UCSD-AML1 (cell line): ENCODE data around the gene LIMD2.
A peak's percentile ranks its signal among the peaks of the same experiment; 100 is the strongest.

Source experiments
- DNase-seq: peaks from one replicate; lab custom pipeline; 2025; ENCODE audit not compliant: unreplicated experiment; lab: John Stamatoyannopoulos, UW

The LIMD2 gene

DNA sequence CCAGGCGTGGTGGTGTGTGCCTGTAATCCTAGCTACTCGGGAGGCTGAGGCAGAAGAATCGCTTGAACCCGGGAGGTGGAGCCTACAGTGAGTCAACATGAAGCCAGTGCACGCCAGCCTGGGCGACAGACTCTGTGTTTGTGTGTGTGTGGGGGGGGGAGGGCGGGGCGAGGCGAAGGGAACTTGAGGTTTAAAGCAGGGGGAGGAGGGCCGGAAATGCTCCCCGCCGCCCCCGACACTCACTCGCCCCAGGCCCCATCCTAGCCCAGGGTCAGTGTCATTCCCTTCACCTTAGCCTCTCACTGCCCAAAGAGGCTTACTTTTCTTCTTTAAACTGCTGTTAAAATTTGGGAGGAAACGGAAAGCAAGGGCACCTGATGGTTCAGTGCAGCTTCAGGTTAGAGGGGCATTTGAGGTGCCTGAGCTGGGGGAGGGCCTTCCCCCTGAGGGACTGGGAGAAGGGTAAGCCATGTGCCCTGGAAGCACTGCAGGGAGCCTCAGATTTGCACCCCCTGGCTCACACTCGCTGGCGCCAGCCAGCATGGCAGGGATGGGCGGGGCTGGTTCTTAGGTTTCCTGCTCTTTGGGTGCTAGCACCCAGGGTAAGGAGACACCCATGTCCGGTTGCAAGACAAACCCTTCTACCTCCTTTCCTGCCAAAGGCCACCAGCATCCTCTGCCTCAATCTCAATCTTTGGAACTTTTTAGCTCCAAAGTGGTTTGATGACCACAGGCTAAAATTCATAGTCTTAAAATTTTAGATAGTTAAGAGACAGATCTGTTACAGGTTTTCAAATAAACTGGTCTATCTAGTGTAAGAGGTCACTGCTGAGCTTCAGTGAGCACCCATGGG, 2.2 kb upstream of the LIMD2 start:
- peak; percentile 78 for DNase-seq

DNA sequence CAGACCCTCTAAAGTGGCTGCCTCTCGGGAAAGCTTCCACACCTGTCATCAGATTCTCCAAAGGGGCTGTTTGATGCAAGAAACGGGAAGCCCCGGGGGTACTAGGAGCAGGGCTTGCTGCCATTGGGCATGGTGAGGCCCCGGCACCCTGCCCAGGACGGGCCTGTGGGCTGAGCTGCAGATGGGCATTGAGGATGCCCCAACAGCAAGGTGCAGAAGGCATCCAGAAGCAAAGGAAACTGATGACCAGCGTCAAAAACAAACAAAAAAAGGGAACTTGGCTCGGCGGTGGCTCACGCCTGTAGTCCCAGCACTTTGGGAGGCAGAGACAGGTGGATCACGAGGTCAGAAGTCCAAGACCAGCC, 1.5 kb upstream of the LIMD2 start:
- no peak for DNase-seq

DNA sequence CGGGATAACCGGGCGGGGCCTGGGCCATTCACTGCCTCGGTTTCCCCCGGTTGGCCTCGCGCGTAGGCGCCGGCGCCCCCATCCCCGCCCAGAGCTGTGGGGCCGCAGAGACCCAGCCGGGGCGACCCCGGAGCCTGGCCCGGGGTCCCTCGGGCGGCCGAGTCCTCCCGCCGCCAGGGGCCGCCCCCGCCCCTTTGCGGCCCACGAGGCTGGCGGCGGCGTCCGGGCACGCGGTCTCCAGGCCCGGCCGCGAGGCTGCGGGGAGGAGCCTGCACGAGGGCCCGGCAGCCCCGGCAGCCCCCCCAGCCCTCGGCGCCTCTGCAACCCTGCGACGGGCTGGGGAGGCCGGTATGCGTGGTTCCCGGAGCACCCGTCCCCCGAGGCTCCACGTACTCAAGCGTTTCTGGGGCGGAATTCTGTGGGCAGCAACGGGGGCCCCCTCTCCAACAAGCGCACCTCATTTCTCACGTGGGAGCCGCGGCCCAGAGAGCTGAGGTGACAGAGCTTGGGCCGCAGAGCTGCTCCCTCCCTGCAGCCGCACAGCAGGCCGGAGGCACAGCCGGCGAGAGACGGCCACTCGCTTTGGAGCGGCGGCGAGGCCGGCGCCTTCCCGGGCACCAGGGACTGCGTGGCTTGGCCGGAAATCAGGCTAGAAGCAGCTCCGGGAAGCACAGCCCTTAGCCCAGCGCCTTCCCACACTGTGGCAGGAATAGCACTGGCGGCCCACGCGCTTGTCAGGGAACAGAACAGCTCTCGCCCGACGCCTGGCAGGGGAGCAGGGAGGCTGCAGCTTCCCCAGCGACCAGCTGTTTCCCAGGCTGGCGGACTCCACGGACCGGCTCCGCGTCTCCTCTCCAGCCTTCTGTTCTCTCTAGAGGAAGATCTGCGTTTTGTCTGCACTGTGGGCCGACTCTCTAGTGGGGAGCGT, 867 bp upstream of the LIMD2 start:
- DNase-seq: peak; percentile 80

DNA sequence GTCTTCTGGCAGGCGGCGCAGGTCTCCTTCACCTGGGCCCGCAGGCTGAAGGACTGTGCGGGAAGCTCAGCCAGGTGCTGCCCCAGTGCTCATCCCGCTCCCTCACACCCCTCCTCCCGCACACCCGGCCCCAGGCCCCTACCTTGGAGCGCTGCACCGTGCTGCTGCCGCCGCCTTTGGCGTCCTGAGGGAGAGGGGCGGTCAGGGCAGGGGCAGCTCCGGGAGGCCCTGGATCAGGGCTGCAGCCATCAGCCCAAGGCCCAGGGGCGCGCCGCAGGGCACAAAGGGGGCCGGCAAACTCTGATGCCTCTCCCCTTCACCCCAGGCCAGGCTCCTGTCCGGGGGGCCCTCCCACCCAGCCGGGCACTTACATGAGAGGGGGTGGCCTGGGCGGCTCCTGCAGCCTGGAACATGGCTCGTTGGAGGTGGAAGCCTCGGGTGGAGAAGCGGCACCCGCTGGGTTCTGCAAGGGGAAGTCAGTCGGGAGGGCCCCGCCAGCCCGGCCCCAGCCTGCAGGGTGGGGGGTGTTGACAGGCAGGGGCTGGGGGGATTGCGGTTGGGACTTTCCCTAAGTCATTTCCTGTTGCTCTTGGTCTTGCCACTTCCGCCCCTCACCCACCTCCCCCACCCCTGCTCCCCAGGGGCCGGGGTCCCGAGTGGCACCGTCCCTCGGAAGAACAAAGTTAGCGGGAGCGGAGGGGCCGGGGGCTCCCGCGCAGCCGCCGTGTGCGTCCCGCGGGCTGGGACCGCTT, 863 bp downstream of the LIMD2 start:
- DNase-seq: peak; percentile 93

DNA sequence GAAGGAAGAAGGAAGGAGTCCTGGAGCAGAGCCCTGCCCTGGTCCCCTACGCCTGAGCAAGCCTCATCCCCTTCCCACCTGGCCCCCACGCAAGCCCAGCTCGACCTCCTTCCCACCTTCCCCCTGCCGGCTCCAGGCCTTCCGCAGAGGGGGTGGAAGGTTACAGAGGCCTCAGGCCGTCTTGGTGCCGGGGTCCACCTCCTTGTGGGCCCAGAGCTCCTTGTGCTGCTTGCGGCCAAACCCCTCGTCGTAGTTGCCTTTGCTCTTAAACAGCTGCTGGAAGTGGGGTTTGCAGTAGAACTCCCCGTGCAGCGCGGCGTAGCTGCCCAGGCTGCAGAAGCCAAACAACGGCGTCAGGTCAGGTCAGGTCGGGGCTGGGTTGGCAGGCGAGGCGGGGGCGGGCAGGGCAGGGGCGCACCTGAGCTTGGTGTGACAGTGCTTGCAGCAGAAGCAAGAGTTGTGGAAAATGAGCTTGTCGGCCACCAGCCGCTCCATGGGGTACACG, 1.5 kb downstream of the LIMD2 start:
- DNase-seq: no peak

DNA sequence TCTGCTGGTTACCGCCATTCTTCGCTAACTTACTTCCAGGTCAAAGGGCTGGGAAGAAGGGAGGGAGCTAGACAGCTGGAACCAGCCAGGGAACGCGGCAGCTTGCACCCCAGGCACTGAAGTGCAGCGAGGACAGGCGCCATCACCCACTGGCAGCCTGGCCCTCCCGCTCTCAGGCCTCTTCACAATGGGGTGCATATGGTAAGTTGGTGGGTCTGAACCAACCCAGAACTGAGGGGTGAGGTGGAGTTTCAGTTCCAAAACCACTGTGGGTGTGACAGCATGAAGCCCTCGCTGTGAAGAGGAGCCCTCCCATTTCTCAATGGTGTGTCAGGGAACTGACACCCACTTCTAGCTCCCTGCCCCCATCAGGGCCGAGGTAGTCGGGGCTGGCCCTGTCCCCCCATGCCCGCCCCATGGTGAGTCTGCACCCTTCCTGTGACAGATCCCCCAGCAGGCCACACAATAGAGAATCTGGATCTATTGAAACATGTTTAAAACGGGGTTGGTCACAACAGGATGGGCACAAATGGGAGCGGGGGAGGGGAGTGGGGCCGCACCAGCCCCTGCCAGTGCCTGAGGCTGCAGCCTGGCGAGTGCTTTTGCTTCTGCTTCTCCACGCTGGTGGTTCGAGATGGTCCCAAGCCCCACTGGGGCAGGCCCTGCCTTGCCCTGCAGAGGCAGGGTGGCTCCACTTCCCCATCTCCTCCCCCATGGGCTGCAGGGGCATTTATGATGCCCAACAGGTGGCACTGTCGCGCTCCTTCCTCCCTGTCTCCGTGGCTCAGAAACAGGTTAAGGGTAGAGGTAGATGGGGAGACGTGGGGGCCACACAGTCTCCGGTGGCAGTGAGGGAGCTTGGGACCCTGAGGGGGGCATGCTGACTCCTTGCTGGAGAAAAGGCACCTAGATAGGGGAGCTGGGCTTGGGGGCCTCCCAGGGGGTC, 2.3 kb downstream of the LIMD2 start:
- peak; percentile 86 for DNase-seq

DNA sequence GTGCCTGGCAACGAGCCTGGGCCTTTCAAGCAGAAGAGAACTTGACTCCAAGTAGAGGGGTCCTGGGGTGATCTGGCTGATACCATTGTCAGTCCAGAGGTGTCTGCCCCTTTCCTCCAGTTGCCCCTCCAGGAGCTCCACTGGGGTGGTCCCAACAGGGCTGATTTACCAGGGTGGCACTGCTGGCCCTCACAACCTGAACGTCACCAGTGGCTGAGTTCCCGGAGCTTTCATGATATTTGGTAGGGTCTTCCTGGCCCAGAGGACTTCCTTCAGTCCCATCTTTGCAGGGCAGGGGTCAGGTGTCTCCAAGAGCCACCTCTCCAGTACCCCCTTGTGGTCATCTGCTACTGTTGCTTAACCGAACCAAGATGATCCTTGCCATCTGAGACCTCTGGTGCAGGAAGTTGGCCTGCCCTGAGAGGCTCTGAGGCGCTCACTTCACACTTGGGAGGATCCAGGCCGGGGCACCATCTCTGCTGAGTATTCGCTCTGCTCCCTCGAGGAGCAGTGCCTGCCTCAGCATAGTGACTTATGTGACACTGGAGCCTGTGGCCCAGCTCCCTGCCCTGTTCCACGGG, 3.5 kb downstream of the LIMD2 start:
- DNase-seq: peak; percentile 58

DNA sequence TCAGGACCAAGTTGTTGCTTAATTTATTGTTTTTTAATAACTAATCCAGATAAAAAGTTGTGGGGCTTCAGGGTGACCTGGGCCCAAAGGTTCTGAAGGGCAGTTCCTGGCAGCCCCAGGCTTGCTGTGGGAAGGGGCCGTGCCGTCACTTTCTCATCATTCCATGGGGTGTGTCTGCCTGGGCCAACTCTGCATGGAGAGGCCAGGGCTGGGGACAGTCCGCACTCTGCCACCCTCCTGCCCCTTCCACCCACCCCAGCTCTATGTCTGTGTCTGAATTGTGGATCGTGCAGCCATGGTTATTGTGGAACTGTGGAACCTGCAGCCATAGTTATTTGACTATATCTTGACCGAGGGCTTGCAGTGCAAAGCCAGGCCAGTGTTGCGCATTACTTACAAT, 4.0 kb downstream of the LIMD2 start:
- DNase-seq: no peak

DNA sequence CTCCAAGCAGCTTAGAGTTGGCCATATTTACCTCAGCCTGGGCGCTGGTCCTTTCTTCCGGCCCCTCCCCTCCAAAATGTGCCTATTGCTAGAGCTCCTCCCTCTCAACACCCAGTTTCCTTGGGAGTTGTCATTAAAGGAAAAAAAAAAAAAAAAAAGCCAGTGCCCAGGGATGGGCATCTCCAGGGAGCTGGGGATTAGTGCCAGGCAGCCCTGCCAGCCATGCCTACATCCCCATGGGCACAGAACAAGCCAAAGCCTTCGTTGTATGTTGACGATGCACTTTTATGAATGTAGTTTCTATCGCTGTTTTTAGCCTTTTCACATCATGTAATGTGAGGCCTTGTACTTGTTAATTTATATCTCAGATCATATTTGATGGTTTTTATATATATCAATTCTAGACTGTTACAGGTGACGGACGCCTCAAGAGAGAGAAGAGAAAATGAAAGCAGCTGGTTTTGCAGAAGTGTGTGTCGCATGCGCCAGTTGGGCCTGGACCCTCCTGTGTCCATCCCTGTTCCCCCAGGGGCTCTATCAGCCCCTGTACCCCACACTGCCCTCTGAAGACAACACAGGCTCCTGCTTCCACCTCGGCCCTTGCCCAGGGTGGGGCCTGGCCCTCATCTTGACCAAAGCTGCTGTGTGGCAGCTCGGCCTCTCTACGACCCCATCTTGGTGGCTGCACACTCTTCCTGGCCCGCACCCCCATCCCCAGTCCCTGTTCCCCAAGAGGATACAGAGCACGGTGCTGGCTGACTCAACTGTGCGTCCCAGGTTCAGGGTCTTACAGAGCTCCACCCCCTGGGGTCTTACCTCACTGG, 4.8 kb downstream of the LIMD2 start:
- DNase-seq: no peak

DNA sequence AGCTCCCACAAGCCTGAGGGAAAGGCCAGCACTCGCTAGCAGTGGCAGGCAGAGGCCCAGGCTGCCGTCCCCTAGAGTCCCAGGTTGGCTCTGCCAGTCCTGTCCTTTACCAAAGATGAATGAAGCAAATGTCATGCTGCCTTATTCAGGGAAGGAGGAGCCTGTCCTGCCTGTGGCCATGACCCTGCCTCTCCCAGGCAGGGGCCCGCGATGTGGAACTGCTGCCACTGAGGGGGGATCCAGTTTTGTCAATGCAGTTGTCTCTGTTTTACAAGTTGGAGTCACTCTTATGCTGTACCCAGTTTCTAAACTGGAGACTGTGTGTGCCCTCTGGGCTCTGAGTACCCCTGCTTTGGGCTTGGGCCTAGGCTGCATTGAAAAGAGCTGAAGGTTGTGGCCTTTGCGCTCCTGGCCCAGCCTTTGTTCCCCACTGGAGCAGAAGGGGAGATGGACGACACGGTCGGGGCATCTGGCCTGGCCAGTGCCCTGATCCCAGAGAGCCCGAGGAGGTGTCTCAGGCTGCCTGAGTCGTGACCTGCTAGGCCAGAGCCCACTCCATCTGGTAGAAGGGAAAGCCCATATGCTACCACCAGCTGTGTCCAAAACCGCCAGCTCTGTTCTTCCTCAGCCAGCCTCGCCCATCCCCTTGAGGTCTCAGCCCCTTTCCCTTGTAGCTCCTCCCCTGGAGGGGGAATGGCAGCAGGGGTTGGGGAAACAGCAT, 5.5 kb downstream of the LIMD2 start:
- no peak for DNase-seq

DNA sequence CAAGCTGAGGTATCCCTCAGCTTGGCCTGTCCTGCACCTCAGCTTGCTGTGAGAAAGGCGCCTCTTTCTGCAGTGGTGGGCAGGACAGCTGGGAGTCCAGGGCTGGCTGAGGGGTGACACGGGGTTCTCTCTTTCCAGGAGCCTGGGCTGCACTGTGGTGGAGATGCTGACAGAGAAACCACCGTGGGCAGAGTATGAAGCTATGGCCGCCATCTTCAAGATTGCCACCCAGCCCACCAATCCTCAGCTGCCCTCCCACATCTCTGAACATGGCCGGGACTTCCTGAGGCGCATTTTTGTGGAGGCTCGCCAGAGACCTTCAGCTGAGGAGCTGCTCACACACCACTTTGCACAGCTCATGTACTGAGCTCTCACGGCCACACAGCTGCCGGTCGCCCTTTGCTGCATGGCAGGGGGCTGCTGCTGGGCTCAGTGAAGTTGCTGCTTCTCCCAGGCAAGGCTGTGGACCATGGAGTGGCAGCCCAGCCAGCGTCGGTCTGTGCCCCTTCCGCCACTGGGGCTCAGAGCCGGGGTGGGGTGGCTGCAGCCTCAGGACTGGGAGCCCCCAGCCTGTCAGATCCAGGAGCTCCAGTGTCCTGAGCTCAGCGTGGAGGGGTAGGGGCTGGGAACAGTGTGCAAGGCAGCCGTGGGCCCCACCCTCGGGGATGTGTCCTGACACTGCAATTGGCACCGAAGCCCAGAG, 6.4 kb downstream of the LIMD2 start:
- no peak for DNase-seq

DNA sequence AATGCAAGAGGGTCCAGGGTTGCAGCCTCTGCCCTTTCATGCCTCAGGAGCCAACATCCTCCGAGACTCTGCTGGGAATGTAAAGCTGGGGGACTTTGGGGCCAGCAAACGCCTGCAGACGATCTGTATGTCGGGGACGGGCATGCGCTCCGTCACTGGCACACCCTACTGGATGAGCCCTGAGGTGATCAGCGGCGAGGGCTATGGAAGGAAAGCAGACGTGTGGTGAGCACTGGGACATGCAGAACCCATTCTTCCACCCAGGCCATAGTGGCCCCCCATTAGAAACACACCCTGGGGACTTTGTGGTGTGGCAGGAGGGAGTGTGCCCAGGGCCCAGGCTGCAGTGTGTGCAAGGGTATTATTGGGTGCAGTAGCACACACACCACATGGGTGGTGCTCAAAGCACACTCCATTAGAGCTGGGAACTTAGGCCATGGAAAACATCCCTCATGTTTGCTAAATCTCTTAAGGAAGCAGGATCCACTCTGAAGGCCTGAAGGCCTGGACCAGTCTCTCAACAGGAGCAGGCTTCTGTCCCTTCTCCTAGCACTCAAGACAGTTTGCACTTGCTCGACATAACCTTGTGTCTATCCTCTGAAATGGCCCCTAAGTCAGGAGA, 7.6 kb downstream of the LIMD2 start:
- DNase-seq: no peak

DNA sequence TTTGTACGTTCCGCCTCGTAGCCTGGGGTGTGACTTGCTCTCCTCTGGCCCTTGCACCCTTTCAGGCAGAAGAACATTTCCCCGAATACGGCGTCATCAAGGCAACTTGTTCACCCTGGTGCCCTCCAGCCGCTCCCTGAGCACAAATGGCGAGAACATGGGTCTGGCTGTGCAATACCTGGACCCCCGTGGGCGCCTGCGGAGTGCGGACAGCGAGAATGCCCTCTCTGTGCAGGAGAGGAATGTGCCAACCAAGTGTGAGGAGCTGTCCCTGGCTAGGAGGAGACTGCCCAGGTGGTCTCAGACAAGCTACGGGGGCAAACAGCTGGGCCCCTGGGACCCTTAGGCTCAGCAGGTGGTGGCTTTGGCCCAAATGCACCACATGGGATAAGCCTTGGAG, 10.4 kb downstream of the LIMD2 start:
- no peak for DNase-seq

DNA sequence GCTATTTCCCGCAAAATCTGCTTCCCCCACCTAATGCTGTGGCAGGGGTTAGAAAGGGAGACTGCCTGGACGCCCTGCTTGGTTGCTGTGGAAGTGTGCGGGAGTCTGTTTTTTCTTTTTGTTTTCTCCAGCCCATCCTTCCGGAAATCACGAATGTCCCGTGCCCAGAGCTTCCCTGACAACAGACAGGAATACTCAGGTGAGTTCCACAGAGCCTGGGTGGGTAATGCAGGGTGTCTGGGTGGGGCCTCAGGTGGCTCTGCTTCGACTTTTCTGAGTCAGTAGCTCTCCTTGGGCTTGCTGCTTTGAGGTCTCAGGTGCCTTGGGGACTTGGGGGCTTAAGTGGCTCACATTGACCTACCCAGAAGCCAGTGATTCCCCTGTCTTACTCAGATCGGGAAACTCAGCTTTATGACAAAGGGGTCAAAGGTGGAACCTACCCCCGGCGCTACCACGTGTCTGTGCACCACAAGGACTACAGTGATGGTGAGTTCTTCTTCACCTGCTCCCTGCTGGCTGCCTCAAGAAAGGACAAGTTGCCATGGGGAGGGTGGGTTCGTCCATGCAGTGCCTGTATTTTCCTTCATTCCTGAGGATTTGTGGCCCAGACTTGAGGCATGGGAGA, 11.4 kb downstream of the LIMD2 start:
- DNase-seq: no peak

DNA sequence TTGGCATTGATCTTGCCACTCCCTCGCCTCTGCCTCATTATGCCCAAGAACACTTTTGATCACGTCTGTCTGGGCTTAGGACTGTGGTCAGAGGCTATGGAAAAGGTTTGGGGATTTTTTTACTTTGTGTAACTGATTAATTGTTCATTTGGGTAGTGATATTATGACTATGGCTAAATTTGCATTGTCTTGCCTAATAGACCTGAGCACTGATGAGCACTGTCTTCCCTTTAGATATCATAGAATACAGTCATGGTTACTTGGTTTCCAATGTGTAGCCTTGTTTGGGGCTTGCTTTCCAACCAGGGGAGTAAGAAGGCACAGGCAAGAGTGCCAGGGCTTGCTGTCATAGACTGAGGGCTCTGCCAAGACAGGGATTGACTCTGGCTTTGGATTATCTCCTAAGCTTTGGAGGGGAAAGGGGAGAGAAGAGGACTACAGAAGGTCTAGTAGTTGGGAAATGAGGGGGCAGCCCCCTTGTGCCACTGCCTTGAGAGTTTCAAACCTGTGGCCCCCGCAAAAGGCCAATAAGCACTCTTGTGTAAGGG, 13.7 kb downstream of the LIMD2 start:
- no peak for DNase-seq

DNA sequence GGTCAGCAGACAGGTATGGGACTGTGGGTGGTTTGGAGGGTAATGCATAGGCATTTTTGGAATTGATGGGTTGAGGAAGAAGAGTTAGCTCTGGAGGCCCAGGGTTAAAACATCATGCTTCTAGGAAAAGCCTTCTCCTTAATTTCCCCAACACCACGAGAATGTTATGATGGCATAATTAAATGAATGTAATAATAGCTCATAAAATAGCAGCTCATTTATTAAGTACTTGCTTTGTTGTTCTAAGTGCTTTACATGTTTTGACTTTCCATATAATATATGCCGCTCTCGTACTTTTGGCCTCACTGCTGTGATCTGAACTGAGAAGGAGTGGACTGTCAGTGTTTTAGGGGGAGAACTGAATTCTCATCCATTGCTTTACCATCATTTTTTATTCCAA, 14.3 kb downstream of the LIMD2 start:
- DNase-seq: no peak
